ENCODE measurements around the gene FAM20C.
"Not testable (repeated sequence)": the region's sequence is repeated elsewhere in the genome, so short reads cannot be mapped to it uniquely, and the experiment has no call there.

Gene FAM20C

DNA sequence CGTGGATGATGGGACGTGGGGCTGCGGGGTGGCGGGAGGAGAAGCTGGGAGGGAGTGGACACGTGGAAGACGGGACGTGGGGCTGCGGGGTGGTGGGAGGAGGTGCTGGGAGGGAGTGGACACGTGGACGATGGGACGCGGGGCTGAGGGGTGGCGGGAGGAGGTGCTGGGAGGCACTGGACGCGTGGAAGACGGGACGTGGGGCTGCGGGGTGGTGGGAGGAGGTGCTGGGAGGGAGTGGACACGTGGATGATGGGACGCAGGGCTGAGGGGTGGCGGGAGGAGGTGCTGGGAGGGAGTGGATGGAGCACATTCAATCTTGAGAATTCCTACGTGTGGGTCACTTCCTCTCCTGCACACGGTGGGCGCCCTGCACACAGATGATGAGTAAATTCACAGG is 104.8 kb downstream of the FAM20C start:
- not testable (repeated sequence) for DNase-seq

DNA sequence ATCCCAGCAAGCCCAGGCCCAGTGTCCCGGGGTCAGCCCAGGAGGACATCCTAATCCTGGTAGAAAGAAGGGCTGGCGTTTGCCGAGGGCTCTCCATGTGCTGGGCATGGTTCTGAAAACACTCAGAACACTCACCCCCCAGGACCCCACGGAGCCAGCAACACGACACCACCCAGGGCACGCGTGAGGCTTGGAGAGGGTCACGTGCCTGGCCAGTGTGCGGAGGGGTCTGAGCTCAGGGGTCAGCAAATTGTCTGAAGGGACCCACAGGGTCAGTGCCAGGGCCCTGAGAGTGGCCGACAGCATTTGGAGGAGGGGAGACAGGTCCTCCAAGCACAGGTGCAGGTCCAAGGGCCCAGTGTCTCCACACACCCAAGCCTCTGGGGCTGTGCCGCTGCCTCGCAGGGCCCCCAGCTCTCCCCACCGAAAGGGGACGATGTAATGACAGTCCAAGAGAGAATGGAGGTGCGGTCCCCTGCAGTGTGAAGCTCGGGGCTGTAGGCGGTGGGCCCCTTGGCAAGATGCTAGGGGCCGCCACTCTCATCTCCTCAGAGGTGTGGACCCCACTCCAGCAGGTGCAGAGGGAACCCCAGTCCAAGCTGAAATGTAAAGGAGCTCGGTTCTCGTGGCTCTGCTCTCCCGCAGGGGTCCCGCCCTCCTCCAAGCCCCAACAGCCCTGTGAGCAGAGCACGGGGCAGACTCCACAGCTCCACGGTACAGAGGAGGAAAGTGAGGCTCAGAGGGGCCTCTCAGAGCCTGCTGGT is 105.4 kb downstream of the FAM20C start:
- no peak for DNase-seq

DNA sequence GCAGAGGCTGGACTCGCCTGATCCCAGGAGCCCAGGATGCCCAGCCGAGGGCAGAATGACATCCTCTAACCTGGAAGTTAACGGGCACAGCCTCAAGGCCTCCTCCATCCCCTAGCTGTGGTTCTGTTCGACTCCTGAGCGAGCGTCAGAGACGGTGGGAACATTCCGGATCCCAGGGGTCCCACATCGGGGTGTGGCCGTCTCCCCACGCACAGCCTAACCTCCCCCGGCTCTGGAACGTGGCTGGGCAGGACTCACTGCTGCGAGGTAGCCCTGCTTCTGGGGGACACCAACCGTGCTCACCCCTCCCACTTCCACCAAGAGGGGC is 106.0 kb downstream of the FAM20C start:
- DNase-seq: no peak

DNA sequence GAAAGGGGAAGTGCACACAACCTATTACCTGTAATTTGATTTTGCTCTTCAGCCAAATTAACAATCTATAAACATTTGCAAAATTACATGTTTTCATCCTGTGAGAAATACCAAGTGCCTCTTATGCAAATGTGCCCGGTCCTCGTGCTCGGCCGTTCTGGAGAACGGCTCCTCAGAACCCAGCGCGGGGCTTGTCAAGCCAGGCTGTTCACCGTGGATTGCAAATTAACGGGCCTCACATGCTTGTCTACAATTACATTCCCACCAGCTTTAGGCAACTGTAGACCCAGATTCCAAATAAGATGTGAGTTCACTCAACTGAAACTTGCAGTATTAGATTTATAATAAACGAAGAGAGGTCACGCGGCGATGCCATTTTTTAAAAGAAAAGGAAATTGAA is 106.4 kb downstream of the FAM20C start:
- DNase-seq: no peak

DNA sequence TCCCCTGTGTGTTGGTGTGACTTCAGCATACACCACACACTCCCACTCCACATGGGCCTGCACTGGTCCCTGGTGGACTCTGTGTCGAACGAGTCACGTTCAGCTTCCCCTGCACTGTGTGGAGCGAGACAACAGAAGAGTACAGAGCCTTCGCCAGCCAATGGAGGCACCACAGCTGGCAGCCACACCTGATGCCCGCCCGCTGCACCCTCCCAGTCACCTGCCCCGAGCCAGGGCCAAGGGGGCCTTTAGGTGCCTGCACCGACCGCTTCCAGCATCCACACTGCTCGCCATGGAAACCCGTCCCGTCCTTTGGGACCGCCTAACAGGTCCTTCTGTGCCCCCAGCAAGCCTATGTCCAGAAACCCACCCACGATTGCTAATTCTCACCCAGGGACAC is 106.8 kb downstream of the FAM20C start:
- DNase-seq: no peak

DNA sequence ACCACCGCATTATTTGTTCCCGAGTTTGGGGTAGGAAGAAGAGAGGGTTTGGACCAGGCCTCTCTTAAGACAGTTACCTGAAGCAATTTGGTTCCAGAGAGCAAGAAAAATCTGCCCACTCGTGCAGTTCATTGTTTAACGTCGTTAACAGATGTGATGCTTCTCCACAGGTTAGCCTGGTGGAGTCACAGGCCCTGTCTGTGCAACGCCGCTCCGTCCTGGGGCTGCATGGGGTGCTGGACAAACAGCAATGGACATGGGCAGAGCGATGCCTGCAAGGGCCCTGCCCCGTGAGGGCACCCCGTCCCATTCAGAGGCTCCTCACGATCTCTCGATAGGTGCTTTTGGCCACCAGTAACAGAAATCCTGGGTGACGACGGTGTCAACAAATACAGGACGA is 107.3 kb downstream of the FAM20C start:
- DNase-seq: no peak

DNA sequence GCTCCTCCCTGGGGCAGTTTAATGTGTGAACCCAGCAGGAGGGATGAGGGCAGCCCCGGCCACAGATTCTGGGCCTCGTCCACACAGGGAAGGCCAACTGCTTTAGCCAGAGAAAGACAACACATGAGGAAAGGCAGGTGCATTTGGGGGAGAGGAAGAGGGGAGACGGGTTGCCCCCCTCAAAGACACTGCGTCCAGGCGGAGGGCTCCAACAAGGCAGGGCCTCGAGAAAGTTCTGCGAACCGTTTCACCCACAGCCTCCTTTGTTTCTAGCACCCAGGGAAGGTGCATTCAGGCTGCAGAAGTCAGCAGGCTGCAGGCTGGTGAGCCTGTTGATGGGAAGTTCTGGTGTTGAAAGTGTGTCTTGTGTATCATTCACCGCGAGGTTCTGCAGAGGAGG is 107.7 kb downstream of the FAM20C start:
- DNase-seq: no peak

DNA sequence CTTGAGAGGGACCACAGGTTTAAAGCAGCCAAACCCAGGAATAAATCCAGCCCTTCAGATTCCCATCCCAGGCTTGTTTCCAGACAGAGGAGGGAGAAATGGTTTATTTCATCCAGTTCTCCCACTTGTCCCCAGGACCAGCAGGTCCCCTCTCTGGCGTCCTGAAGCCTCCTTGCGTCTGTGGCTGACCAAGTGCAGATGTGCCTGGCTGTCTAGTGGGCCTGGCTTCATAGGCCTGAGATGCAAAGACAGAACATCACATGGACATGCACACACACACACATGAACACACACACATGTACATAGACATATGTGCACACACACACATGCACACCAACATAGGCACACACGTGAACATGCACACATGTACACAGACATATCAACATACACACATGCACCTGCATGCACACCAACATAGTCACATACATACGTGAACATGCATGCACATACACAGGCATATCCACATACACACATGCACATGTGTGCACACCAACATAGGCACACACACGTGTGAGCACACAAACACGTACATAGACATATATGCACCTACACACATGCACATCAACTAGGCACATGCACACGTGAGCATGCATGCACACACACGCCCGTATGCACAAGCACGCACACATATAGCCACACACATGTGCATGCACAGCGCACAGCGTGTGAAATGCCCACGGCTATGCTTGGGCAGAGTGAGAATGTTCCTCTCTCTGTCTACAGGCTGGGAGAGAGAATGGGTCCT is 108.3 kb downstream of the FAM20C start:
- no peak for DNase-seq

DNA sequence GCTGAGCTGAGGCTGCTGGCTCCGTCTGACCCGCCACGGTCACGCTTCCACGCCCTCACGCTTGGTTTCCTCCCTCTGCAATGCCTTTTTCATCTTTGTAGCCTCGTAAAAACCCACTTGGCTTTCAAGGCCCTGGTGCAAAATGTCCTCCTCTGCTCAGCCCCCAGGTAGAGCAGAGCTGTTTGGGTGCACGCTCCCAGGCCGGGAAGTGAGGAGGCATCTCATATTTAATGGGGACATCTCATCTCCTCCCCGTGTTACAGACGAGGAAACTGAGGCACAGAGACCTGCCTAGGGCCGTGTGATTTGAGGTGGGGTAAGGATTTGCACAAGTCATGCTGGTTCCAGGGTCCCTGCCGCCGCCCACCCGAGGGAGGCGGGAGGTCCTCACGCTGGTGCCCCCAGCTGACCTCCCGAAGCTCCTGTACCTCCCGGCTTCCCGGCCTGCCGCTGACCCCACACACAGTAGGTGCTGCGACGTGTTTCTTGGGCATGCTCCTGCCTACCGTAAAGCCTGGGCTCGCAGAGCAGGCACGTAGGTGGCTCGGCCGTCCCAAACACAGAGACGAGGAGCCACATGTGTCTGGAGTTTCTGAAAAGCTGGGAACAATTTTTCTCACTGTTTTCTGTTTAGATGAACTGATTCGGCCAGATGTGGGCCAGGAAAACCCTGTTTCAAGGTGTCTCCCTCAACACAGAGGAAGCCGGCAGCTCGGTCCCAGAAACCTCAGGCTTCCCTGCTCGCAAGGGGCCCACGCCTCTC is 109.1 kb downstream of the FAM20C start:
- no peak for DNase-seq

DNA sequence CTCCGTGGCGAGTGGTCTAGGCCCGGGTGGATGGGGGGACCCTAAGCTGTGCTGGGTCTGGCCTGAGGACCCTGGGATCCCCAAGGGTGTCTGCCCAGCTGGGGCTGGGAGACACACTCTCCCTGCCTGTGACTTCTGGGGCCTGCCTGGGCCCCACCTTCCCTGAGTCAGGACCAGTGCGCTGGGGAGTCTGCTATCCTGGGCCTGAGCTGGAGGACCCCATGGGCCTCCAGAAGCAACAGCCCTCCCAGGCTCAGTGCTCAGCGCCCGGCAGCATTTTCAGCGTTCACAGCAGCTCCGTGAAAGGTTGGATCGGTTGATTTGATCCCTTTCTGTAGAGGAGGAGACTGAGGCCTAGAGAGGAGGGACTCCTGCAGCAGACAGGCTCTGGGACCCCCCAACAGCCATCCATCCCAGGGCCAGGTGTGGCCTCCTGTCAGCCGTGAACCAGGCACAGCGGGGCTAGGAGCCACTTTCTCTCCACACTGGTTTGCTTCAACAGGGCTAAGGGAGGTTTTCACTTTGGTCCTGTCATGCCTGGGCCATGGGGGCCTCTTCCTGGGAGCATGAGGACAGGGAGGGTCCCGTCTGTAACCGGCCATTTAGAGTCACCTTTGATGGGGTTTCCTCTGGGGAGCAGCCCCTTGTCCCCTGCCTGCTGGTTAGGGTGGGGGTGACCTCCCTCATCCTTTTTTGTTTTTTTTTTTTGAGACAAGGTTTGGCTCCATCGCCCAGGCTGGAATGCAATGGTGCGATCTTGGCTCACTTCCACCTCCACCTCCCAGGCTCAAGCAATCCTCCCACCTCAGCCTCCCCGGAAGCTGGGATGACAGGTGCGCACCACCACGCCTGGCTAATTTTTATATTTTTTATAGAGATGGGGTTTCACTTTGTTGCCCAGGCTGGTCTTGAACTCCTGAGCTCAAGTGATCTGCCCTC is 110.0 kb downstream of the FAM20C start:
- no peak for DNase-seq

DNA sequence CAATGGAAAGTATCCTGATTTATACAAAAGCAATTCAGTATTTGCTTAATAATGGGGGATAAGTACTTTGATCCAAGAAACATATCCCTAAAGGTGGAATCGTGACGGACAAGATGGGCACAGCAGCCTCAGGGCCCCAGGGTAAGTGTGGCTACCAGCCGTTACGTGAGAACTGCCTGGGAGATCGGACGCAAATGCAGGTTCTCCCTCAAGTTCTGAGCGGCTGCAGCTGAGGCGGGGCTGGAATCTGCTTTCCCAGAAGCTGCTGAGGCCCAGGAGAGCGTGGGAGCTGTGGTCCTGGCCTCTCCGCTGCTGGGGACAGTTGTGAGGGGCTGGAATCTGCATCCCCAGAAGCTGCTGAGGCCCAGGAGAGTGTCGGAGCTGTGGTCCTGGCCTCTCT is 111.1 kb downstream of the FAM20C start:
- DNase-seq: no peak

DNA sequence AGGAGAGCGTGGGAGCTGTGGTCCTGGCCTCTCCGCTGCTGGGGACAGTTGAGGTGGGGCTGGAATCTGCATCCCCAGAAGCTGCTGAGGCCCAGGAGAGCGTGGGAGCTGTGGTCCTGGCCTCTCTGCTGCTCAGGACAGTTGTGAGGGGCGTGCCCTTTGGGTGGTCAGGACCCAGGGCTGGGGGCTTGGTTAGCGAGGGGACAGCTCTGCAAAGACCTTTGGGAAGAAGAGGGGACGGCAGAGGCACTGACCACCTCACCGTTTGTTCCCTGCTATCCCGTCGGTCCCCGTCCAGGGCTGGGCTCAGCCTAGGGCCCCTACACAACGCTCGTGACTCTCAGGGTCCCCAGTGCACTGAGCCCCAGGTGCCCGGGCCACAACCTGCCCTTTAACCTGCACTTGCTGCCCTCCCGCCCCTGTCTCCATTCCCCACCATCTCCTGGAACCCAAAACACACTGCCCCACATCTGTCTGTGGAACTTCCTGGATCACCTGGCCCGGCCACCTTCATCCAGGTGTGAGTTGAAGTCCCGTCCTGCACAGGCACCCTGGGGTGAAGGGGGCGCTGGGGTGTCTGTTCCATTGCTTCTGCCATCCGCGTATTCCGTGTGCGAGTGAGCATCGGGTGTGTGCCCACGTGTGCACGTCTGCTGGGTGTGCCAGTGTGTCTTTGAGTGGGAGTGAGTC is 111.7 kb downstream of the FAM20C start:
- no peak for DNase-seq

DNA sequence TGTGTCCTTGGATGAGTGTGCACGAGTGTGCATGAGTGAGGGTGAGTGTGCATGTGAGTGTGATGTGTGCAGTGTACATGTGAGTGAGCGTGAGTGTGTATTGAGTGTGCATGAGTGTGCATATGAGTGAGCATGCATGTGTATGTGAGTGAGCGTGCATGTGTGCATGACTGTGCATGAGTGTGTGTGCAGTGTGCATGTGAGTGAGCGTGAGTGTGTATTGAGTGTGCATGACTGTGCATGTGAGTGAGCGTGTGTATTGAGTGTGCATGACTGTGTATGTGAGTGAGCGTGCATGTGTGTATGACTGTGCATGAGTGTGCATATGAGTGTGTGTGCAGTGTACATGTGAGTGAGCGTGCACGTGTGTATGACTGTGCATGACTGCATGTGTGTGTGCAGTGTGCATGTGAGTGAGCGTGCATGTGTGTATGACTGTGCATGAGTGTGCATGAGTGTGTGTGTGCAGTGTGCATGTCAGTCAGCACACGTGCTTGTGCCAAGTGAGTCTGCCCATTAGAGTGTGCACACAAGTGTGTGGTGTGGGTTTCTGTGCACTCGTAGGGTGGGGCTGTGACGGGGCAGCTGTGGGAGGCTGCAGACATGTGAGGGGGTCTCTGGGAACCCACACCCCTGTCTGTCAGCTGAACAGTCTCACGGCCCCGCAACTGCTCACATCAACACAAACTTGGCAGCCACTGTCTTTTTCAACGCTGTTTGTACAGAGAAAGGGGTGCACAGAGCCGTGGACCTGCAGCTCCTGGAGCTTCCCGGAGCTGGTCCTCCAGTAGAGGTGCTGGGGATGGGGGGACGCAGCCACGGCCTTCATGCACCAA is 112.4 kb downstream of the FAM20C start:
- no peak for DNase-seq

DNA sequence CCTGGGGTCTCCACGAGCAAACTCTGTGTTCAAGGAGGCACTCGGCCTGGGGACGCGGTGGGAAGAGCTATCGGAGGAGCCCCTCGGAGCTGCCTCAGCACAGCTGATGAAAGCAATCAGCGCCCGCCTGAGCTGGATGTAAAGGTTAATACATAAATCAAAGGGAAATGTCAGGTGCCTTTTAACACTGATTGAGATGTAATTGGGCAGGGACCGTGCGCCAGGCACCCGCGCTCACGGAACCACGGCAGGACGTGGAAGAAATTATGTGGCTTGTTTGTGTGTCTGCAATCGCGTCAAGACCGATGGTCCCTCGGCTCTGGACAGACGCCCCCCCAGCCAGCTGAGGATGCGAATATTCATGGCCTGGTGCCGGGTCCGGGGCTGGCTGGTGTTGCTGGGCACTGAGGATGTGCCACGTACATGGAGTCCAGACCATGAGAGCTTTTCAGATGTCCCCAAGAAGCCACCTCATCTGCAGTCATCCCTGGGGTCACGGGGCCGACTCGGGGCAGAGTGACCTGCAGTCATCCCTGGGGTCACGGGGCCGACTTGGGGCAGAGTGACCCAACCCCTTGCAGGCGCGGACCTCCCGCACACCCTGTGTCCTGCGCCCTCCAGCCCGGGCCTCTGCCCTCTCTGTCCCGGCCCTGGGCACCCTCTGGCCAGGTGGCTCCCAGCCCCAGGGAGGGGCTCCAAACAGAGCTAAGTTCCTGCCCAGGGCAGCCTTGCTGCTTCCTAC is 113.2 kb downstream of the FAM20C start:
- DNase-seq: no peak

DNA sequence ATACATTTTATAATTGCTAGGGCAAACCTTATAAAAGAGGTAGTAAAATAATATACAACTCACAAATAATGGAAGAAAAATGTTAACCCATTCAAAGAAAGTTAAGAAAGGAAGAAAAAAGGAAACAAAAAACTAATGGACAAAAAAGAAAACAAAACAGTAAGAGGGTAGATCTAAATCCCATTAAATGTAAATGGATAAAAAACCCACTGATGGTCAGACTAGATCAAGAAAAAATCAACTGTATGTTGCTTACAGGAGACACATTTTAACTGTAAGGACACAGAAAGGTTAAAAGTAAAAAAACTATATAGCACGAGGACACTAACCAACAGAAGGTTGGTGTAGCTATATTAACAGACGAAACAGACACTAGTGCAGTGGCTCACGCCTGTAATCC is 115.6 kb downstream of the FAM20C start:
- DNase-seq: no peak

DNA sequence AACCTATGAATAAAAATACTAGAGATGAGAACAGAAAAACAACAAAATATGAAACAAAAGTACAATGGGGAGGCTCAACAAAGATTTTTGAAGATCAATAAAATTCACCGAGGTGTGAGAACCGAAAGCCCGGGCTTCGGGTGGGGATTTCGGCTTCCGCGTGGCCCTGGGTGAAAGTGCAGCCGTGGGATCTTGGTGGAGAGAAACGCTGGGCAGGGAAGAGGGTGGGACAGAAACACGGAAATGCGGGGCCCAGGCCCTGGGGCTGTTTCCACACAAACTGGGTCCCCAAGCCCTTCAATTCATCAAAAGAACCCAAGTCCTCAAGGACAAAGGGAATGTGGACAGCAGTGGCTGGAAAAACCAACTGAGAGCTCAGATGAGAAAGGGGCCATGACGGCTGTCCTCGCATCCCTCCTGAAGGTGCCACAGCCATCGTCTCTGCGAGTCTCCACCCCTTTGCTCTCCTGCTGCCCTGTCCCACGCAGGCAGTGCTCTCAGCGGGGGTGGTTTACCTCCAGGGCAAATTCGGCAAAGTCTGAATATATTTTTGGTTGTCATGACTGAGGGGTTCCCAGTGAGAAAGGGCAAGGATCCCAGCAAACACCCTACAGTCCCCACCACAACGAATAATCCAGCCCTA is 117.3 kb downstream of the FAM20C start:
- no peak for DNase-seq
